GM21737 (cell line): ENCODE measurements around the gene ENDOV.

ENCODE experiments used
- ATAC-seq: cut with Tn5 transposase; IDR thresholded peaks from one replicate; pipeline ENCODE4 v1.9.1; 2021; ENCODE audit warnings: mild to moderate bottlenecking, moderate library complexity; ENCODE audit not compliant: unreplicated experiment

ENDOV gene

GRCh38 chr17:80414803-80415625, at the start of gene ENDOV:
Gene ENDOV (plus strand): TSS chr17:80415167. CDS start chr17:80415195, 28 bp downstream.
- peak; percentile 94 for ATAC-seq

- ATAC-seq, result no peak
Observed at GRCh38 chr17:80365983-80366382, 49.0 kb upstream of the ENDOV start.

GRCh38 chr17:80367503-80367902, 47.5 kb upstream of the ENDOV start:
- no peak for ATAC-seq

GRCh38 chr17:80371196-80371595, 43.8 kb upstream of the ENDOV start:
- ATAC-seq, result no peak

GRCh38 chr17:80372456-80372855, 42.5 kb upstream of the ENDOV start:
- ATAC-seq, result no peak

GRCh38 chr17:80372922-80373570, 41.9 kb upstream of the ENDOV start:
- no peak for ATAC-seq

GRCh38 chr17:80374039-80374731, 40.8 kb upstream of the ENDOV start:
- ATAC-seq, result no peak

GRCh38 chr17:80374732-80375585, 40.0 kb upstream of the ENDOV start:
- no peak for ATAC-seq

GRCh38 chr17:80376531-80376930, 38.4 kb upstream of the ENDOV start:
- ATAC-seq, result no peak

- no peak for ATAC-seq
Observed at GRCh38 chr17:80377798-80378197, 37.2 kb upstream of the ENDOV start.

- no peak for ATAC-seq
Observed at GRCh38 chr17:80379348-80379747, 35.6 kb upstream of the ENDOV start.

- no peak for ATAC-seq
Observed at GRCh38 chr17:80380068-80380467, 34.9 kb upstream of the ENDOV start.

GRCh38 chr17:80380555-80381002, 34.4 kb upstream of the ENDOV start:
- no peak for ATAC-seq

GRCh38 chr17:80381416-80381923, 33.5 kb upstream of the ENDOV start:
- ATAC-seq, result no peak

GRCh38 chr17:80382446-80382845, 32.5 kb upstream of the ENDOV start:
- ATAC-seq, result no peak

- no peak for ATAC-seq
Observed at GRCh38 chr17:80382956-80383355, 32.0 kb upstream of the ENDOV start.

- ATAC-seq, result no peak
Observed at GRCh38 chr17:80384078-80384960, 30.6 kb upstream of the ENDOV start.

GRCh38 chr17:80385046-80385445, 29.9 kb upstream of the ENDOV start:
- ATAC-seq, result no peak

- ATAC-seq, result no peak
Observed at GRCh38 chr17:80386341-80386740, 28.6 kb upstream of the ENDOV start.

- no peak for ATAC-seq
Observed at GRCh38 chr17:80387071-80387470, 27.9 kb upstream of the ENDOV start.
